ENCODE measurements around the gene RHEBL1. TPM values are rescaled to one million over a fixed set of nuclear protein-coding genes. Genes with fewer than 3 reads are reported as not detected.

RHEBL1 gene
- polyA plus RNA-seq, 4 donors: 0.61 to 1.4 (median 1.2) TPM; not detected in 1

GRCh38 chr12:49026678-49027480, 42.9 kb downstream of the RHEBL1 start:
- DNase-seq: peak in 1 of 2 donors; percentile 82
- Histone ChIP-seq H3K27ac (ENCODE audit: low read depth in 1 of 3, low read length in 2 of 3) (no peak overlapping the region), H3K9me3 (ENCODE audit: control insufficient read depth in 2 of 2, insufficient read depth in 1 of 2, low read depth in 1 of 2, low read length in 1 of 2) (no peaks in the 10 kb centered on the region), H3K36me3 (ENCODE audit: control insufficient read depth in 3 of 3, insufficient read depth in 2 of 3, low read depth in 1 of 3, low read length in 3 of 3) (peaks cover 26 to 86% (median 26%) of the 10 kb centered on the region in 3 donors), H3K27me3 (ENCODE audit: control insufficient read depth in 3 of 3, insufficient read depth in 3 of 3, low read length in 3 of 3) (no peaks in the 10 kb centered on the region), H3K4me3 (ENCODE audit: low read depth in 1 of 3, low read length in 3 of 3) (no peak overlapping the region), H3K4me1 (ENCODE audit: control insufficient read depth in 3 of 3, insufficient read depth in 2 of 3, low read depth in 1 of 3, low read length in 2 of 3) (no peaks in the 10 kb centered on the region)
- WGBS, 3 donors: 83 to 91% (median 90%) methylated on average over 26 of the region's 26 CpGs
- no peak for FAIRE-seq

GRCh38 chr12:49026101-49026500, 43.7 kb downstream of the RHEBL1 start:
- Histone ChIP-seq H3K4me1 (ENCODE audit: control insufficient read depth in 3 of 3, insufficient read depth in 2 of 3, low read depth in 1 of 3, low read length in 2 of 3) (no peaks in the 10 kb centered on the region), H3K4me3 (ENCODE audit: low read depth in 1 of 3, low read length in 3 of 3) (no peak overlapping the region), H3K27ac (ENCODE audit: low read depth in 1 of 3, low read length in 2 of 3) (no peak overlapping the region), H3K27me3 (ENCODE audit: control insufficient read depth in 3 of 3, insufficient read depth in 3 of 3, low read length in 3 of 3) (no peaks in the 10 kb centered on the region), H3K36me3 (ENCODE audit: control insufficient read depth in 3 of 3, insufficient read depth in 2 of 3, low read depth in 1 of 3, low read length in 3 of 3) (peaks cover 29 to 86% (median 30%) of the 10 kb centered on the region in 3 donors), H3K9me3 (ENCODE audit: control insufficient read depth in 2 of 2, insufficient read depth in 1 of 2, low read depth in 1 of 2, low read length in 1 of 2) (no peaks in the 10 kb centered on the region)
- DNase-seq (no peak), FAIRE-seq (no peak)
- WGBS, 3 donors: 96 to 97% (median 97%) methylated on average over 21 of the region's 21 CpGs

GRCh38 chr12:49025463-49025862, 44.3 kb downstream of the RHEBL1 start:
- no peaks in the 10 kb centered on the region for H3K27me3 ChIP-seq (ENCODE audit: control insufficient read depth in 3 of 3, insufficient read depth in 3 of 3, low read length in 3 of 3)
- H3K4me1 ChIP-seq (ENCODE audit: control insufficient read depth in 3 of 3, insufficient read depth in 2 of 3, low read depth in 1 of 3, low read length in 2 of 3): no peaks in the 10 kb centered on the region
- FAIRE-seq (no peak), DNase-seq (no peak)
- WGBS, 3 donors: 81 to 94% (median 88%) methylated on average over 4 of the region's 4 CpGs
- no peak overlapping the region for H3K27ac ChIP-seq (ENCODE audit: low read depth in 1 of 3, low read length in 2 of 3)
- peaks cover 26 to 86% (median 30%) of the 10 kb centered on the region in 3 donors for H3K36me3 ChIP-seq (ENCODE audit: control insufficient read depth in 3 of 3, insufficient read depth in 2 of 3, low read depth in 1 of 3, low read length in 3 of 3)
- no peaks in the 10 kb centered on the region for H3K9me3 ChIP-seq (ENCODE audit: control insufficient read depth in 2 of 2, insufficient read depth in 1 of 2, low read depth in 1 of 2, low read length in 1 of 2)
- H3K4me3 ChIP-seq (ENCODE audit: low read depth in 1 of 3, low read length in 3 of 3): no peak overlapping the region

GRCh38 chr12:49024543-49024942, 45.2 kb downstream of the RHEBL1 start:
- WGBS, 3 donors: 90 to 94% (median 93%) methylated on average over 12 of the region's 12 CpGs
- no peak for DNase-seq

GRCh38 chr12:49023812-49024211, 46.0 kb downstream of the RHEBL1 start:
- peaks cover 24 to 72% (median 30%) of the 10 kb centered on the region in 3 donors for H3K36me3 ChIP-seq (ENCODE audit: control insufficient read depth in 3 of 3, insufficient read depth in 2 of 3, low read depth in 1 of 3, low read length in 3 of 3)
- DNase-seq: no peak

More at GRCh38 chr12:49024543-49024942, 45.2 kb downstream of the RHEBL1 start:
- Histone ChIP-seq H3K27ac (ENCODE audit: low read depth in 1 of 3, low read length in 2 of 3) (no peak overlapping the region), H3K27me3 (ENCODE audit: control insufficient read depth in 3 of 3, insufficient read depth in 3 of 3, low read length in 3 of 3) (no peaks in the 10 kb centered on the region), H3K9me3 (ENCODE audit: control insufficient read depth in 2 of 2, insufficient read depth in 1 of 2, low read depth in 1 of 2, low read length in 1 of 2) (no peaks in the 10 kb centered on the region), H3K4me1 (ENCODE audit: control insufficient read depth in 3 of 3, insufficient read depth in 2 of 3, low read depth in 1 of 3, low read length in 2 of 3) (no peaks in the 10 kb centered on the region), H3K4me3 (ENCODE audit: low read depth in 1 of 3, low read length in 3 of 3) (no peak overlapping the region), H3K36me3 (ENCODE audit: control insufficient read depth in 3 of 3, insufficient read depth in 2 of 3, low read depth in 1 of 3, low read length in 3 of 3) (peaks cover 24 to 79% (median 30%) of the 10 kb centered on the region in 3 donors)
- no peak for FAIRE-seq

GRCh38 chr12:49022558-49023178, 47.1 kb downstream of the RHEBL1 start:
- FAIRE-seq: no peak
- 94 to 96% (median 95%) methylated on average over 15 of the region's 15 CpGs for WGBS, 3 donors

More at GRCh38 chr12:49023812-49024211, 46.0 kb downstream of the RHEBL1 start:
- H3K9me3 ChIP-seq (ENCODE audit: control insufficient read depth in 2 of 2, insufficient read depth in 1 of 2, low read depth in 1 of 2, low read length in 1 of 2): no peaks in the 10 kb centered on the region
- FAIRE-seq: no peak
- WGBS, 3 donors: 95 to 97% (median 95%) methylated on average over 2 of the region's 2 CpGs
- H3K4me1 ChIP-seq (ENCODE audit: control insufficient read depth in 3 of 3, insufficient read depth in 2 of 3, low read depth in 1 of 3, low read length in 2 of 3): no peaks in the 10 kb centered on the region
- H3K4me3 ChIP-seq (ENCODE audit: low read depth in 1 of 3, low read length in 3 of 3): no peak overlapping the region
- H3K27ac ChIP-seq (ENCODE audit: low read depth in 1 of 3, low read length in 2 of 3): no peak overlapping the region
- H3K27me3 ChIP-seq (ENCODE audit: control insufficient read depth in 3 of 3, insufficient read depth in 3 of 3, low read length in 3 of 3): no peaks in the 10 kb centered on the region

GRCh38 chr12:49021292-49021915, 48.4 kb downstream of the RHEBL1 start:
- Histone ChIP-seq H3K36me3 (ENCODE audit: control insufficient read depth in 3 of 3, insufficient read depth in 2 of 3, low read depth in 1 of 3, low read length in 3 of 3) (peaks cover 21 to 49% (median 22%) of the 10 kb centered on the region in 3 donors), H3K9me3 (ENCODE audit: control insufficient read depth in 2 of 2, insufficient read depth in 1 of 2, low read depth in 1 of 2, low read length in 1 of 2) (no peaks in the 10 kb centered on the region), H3K4me1 (ENCODE audit: control insufficient read depth in 3 of 3, insufficient read depth in 2 of 3, low read depth in 1 of 3, low read length in 2 of 3) (peaks cover 4 to 6% (median 4%) of the 10 kb centered on the region in 3 donors), H3K4me3 (ENCODE audit: low read depth in 1 of 3, low read length in 3 of 3) (no peak overlapping the region), H3K27me3 (ENCODE audit: control insufficient read depth in 3 of 3, insufficient read depth in 3 of 3, low read length in 3 of 3) (no peaks in the 10 kb centered on the region), H3K27ac (ENCODE audit: low read depth in 1 of 3, low read length in 2 of 3) (no peak overlapping the region)
- no peak for DNase-seq
- FAIRE-seq: no peak
- 86 to 87% (median 86%) methylated on average over 5 to 11 of the region's 11 CpGs for whole genome bisulfite sequencing, 3 donors

More at GRCh38 chr12:49022558-49023178, 47.1 kb downstream of the RHEBL1 start:
- no peaks in the 10 kb centered on the region for H3K27me3 ChIP-seq (ENCODE audit: control insufficient read depth in 3 of 3, insufficient read depth in 3 of 3, low read length in 3 of 3)
- peaks cover 22 to 62% (median 23%) of the 10 kb centered on the region in 3 donors for H3K36me3 ChIP-seq (ENCODE audit: control insufficient read depth in 3 of 3, insufficient read depth in 2 of 3, low read depth in 1 of 3, low read length in 3 of 3)
- H3K4me1 ChIP-seq (ENCODE audit: control insufficient read depth in 3 of 3, insufficient read depth in 2 of 3, low read depth in 1 of 3, low read length in 2 of 3): peaks cover under 1 to 3% (median 2%) of the 10 kb centered on the region in 3 donors
- no peaks in the 10 kb centered on the region for H3K9me3 ChIP-seq (ENCODE audit: control insufficient read depth in 2 of 2, insufficient read depth in 1 of 2, low read depth in 1 of 2, low read length in 1 of 2)
- H3K4me3 ChIP-seq (ENCODE audit: low read depth in 1 of 3, low read length in 3 of 3): no peak overlapping the region
- DNase-seq: no peak
- H3K27ac ChIP-seq (ENCODE audit: low read depth in 1 of 3, low read length in 2 of 3): no peak overlapping the region

GRCh38 chr12:49020441-49020840, 49.3 kb downstream of the RHEBL1 start:
- WGBS, 3 donors: 83 to 87% (median 86%) methylated on average over 6 of the region's 6 CpGs
- Histone ChIP-seq H3K36me3 (ENCODE audit: control insufficient read depth in 3 of 3, insufficient read depth in 2 of 3, low read depth in 1 of 3, low read length in 3 of 3) (peaks cover 20 to 42% (median 22%) of the 10 kb centered on the region in 3 donors), H3K9me3 (ENCODE audit: control insufficient read depth in 2 of 2, insufficient read depth in 1 of 2, low read depth in 1 of 2, low read length in 1 of 2) (no peaks in the 10 kb centered on the region), H3K4me1 (ENCODE audit: control insufficient read depth in 3 of 3, insufficient read depth in 2 of 3, low read depth in 1 of 3, low read length in 2 of 3) (peaks cover 4 to 6% (median 4%) of the 10 kb centered on the region in 3 donors), H3K27me3 (ENCODE audit: control insufficient read depth in 3 of 3, insufficient read depth in 3 of 3, low read length in 3 of 3) (no peaks in the 10 kb centered on the region), H3K4me3 (ENCODE audit: low read depth in 1 of 3, low read length in 3 of 3) (no peak overlapping the region), H3K27ac (ENCODE audit: low read depth in 1 of 3, low read length in 2 of 3) (no peak overlapping the region)
- DNase-seq (no peak), FAIRE-seq (no peak)
